Activated effector memory CD4-positive, alpha-beta T cell treated with Interleukin-2 at 50 U/mL for 16 hours (primary cell): ENCODE results near the gene ITPRID1.
"Not testable (repeated sequence)": the region's sequence is repeated elsewhere in the genome, so short reads cannot be mapped to it uniquely, and the experiment has no call there.

ENCODE experiments used
- DNase-seq: peaks from one replicate; pipeline ENCODE4 v3.0.0-alpha.2; 2020

ITPRID1 gene

GRCh38 chr7:31517513-31517912 lies 3.6 kb downstream of the ITPRID1 start:
- no peak for DNase-seq

- no peak for DNase-seq
These were observed 4.9 kb downstream of the ITPRID1 start for GRCh38 chr7:31518766-31519165.

- no peak for DNase-seq
These were observed 7.6 kb downstream of the ITPRID1 start for GRCh38 chr7:31521336-31522010.

- no peak for DNase-seq
These were observed 13.0 kb downstream of the ITPRID1 start for GRCh38 chr7:31526864-31527263.

GRCh38 chr7:31529103-31529502 lies 15.2 kb downstream of the ITPRID1 start:
- DNase-seq: no peak

GRCh38 chr7:31540651-31541185 lies 26.8 kb downstream of the ITPRID1 start:
- not testable (repeated sequence) for DNase-seq

GRCh38 chr7:31545549-31545948 lies 31.7 kb downstream of the ITPRID1 start:
- no peak for DNase-seq

GRCh38 chr7:31549611-31550010 lies 35.7 kb downstream of the ITPRID1 start:
- no peak for DNase-seq

GRCh38 chr7:31550432-31550831 lies 36.5 kb downstream of the ITPRID1 start:
- no peak for DNase-seq

- no peak for DNase-seq
These were observed 39.8 kb downstream of the ITPRID1 start for GRCh38 chr7:31553661-31554081.

- no peak for DNase-seq
These were observed 48.1 kb downstream of the ITPRID1 start for GRCh38 chr7:31562002-31562401.

GRCh38 chr7:31563522-31563921 lies 49.6 kb downstream of the ITPRID1 start:
- no peak for DNase-seq

- no peak for DNase-seq
These were observed 50.1 kb downstream of the ITPRID1 start for GRCh38 chr7:31563951-31564350.

GRCh38 chr7:31564661-31565060 lies 50.8 kb downstream of the ITPRID1 start:
- DNase-seq: no peak

GRCh38 chr7:31569528-31569927 lies 55.6 kb downstream of the ITPRID1 start:
- DNase-seq: no peak

GRCh38 chr7:31583526-31583925 lies 69.6 kb downstream of the ITPRID1 start:
- DNase-seq: no peak

- DNase-seq: no peak
These were observed 70.1 kb downstream of the ITPRID1 start for GRCh38 chr7:31583942-31584341.

GRCh38 chr7:31595390-31595789 lies 81.5 kb downstream of the ITPRID1 start:
- DNase-seq: no peak

- DNase-seq: no peak
These were observed 88.2 kb downstream of the ITPRID1 start for GRCh38 chr7:31602041-31602625.

GRCh38 chr7:31603046-31603445 lies 89.2 kb downstream of the ITPRID1 start:
- DNase-seq: no peak

GRCh38 chr7:31613604-31614003 lies 99.7 kb downstream of the ITPRID1 start:
- DNase-seq: no peak

GRCh38 chr7:31633467-31633866 lies 119.6 kb downstream of the ITPRID1 start:
- DNase-seq: no peak

GRCh38 chr7:31633894-31634494 lies 120.1 kb downstream of the ITPRID1 start:
- DNase-seq: no peak

GRCh38 chr7:31640381-31640780 lies 126.5 kb downstream of the ITPRID1 start:
- no peak for DNase-seq
